ENCODE measurements around the gene PICALM. TPM values are rescaled to one million over a fixed set of nuclear protein-coding genes. Genes with fewer than 3 reads are reported as not detected.
A peak's percentile ranks its signal among the peaks of the same experiment; 100 is the strongest.

PICALM gene
- total and polyA plus RNA-seq, 9 of the 15 experiments (the other 6 are each of a cell fraction or from before 2014, with no cell fraction given) = 41.3 to 990 (median 309) TPM

GRCh38 chr11:86101493-86101892 is 32.6 kb upstream of the PICALM start:
- POLR2A ChIA-PET = interaction anchor here (0.7 kb wide), 1 partner anchor 12 kb away, joined by 3 read pairs; no protein-coding TSS in a partner anchor
- DNase-seq (ENCODE audit: extremely low read depth in 1 of 4, low spot score in 3 of 4) (no peak), ATAC-seq (no peak), FAIRE-seq (no peak)
- Histone ChIP-seq H3K4me2 (ENCODE audit: insufficient read depth, low read length) (no peak overlapping the region), H3K27me3 (ENCODE audit: control insufficient read depth in 2 of 2, insufficient read depth in 2 of 2, low read length in 2 of 2) (no peaks in the 10 kb centered on the region), H3K27ac (ENCODE audit: extremely low read depth, low read depth, low read length) (no peak overlapping the region), H3K9ac (ENCODE audit: insufficient read depth in 1 of 2, low read depth in 2 of 2, low read length in 2 of 2) (no peak overlapping the region), H3K4me3 (no peak overlapping the region), H3K79me2 (ENCODE audit: control insufficient read depth, insufficient read depth, low read length) (no peaks in the 10 kb centered on the region), H4K20me1 (replicated peaks; ENCODE audit: control insufficient read depth, insufficient read depth, low read length) (no peaks in the 10 kb centered on the region), H2AFZ (ENCODE audit: low read depth, low read length) (peak overlapping the region; percentile 52; the same call in 1 of the 2 replicates), H3K9me3 (replicated peaks; ENCODE audit: control insufficient read depth, insufficient read depth, low read depth, low read length) (no peaks in the 10 kb centered on the region), H3K4me1 (replicated peaks in 1 of 2; ENCODE audit: control insufficient read depth in 2 of 2, insufficient read depth in 2 of 2, low read length in 2 of 2) (peaks cover 3 to 8% of the 10 kb centered on the region in 2 experiments; a peak in 3 of 5 replicates), H3K9me1 (ENCODE audit: control insufficient read depth, insufficient read depth, low read length) (no peaks in the 10 kb centered on the region), H3K36me3 (ENCODE audit: control insufficient read depth, insufficient read depth, low read length) (no peaks in the 10 kb centered on the region)
- no TSS peak for BruUV-seq (replicated peaks)
- in situ Hi-C loops (cut with MboI) (no loop called here), intact Hi-C loops (cut with micrococcal nuclease) (no loop called here)
- 69% methylated on average over 5 of the region's 5 CpGs for WGBS (ENCODE audit: insufficient coverage, low coverage, missing lambda C conversion rate)
- no peak for TF ChIP-seq CHD2 (IDR thresholded peaks at IDR 0.05; ENCODE audit: low read depth, low read length)
- no peak for TF ChIP-seq PPARD (CRISPR knock-in tag; IDR thresholded peaks at IDR 0.05)
- no peak for TF ChIP-seq MTA1 (IDR thresholded peaks at IDR 0.05; ENCODE audit: borderline replicate concordance)
- no peak for TF ChIP-seq ZNF444 (CRISPR knock-in tag; IDR thresholded peaks at IDR 0.05)
- no peak for TF ChIP-seq CREBBP (IDR thresholded peaks at IDR 0.05; ENCODE audit: low read depth, low read length)
- TF ChIP-seq ZNF184 (CRISPR knock-in tag; IDR thresholded peaks at IDR 0.05) = no peak
- no peak for TF ChIP-seq MYBL2 (IDR thresholded peaks at IDR 0.05; ENCODE audit: low read depth)
- no peak for TF ChIP-seq MYBL2 (CRISPR knock-in tag; IDR thresholded peaks at IDR 0.05; ENCODE audit: borderline replicate concordance)
- no peak for TF ChIP-seq ZNF445 (CRISPR knock-in tag; IDR thresholded peaks at IDR 0.05; ENCODE audit: low read depth)
- no peak for TF ChIP-seq SNAPC5 (CRISPR knock-in tag; IDR thresholded peaks at IDR 0.05)
- no peak for TF ChIP-seq NR2F6 (CRISPR knock-in tag; IDR thresholded peaks at IDR 0.05)
- no peak for TF ChIP-seq POLR2AphosphoS2 (IDR thresholded peaks at IDR 0.05; ENCODE audit: low read length)
- TF ChIP-seq ADNP (tag; IDR thresholded peaks at IDR 0.05) = no peak
- CTCF ChIA-PET (ENCODE audit: low intra/inter-chr PET ratio) = no interaction called here

Data from K562 (cell line).